IMR-90 (cell line): ENCODE measurements around the gene RBM7. TPM values are rescaled to one million over a fixed set of nuclear protein-coding genes. Genes with fewer than 3 reads are reported as not detected.

ENCODE experiments used
- polyA plus RNA-seq, 3 experiments: library from polyadenylated mRNA; depleted of rRNA; stranded (reverse); fragments of >200 nt; gene quantifications; 2 replicates each; pipeline ENCODE4 v1.2.3, GENCODE V29; 2012; ENCODE audit warnings: low replicate concordance in 1 of 3
- total RNA-seq: library from RNA; depleted of rRNA; stranded (reverse); fragments of >200 nt; gene quantifications from 2 replicates; pipeline ENCODE4 v1.2.3, GENCODE V29; 2012; rRNA removed

RBM7 gene
- total and polyA plus RNA-seq, 2 of the 4 experiments (the other 2 are of a cell fraction): 27.8 to 111 TPM

Other genes starting within 250 kb of the RBM7 start
- gene NNMT, start 104.3 kb upstream of the RBM7 start, total RNA-seq: 74.7 and 108 TPM in 2 replicates
- gene NNMT, start 104.3 kb upstream of the RBM7 start, polyA plus RNA-seq (2012; rRNA removed): 76.1 and 79.7 TPM in 2 replicates
- gene C11orf71, start 155 bp upstream of the RBM7 start, total RNA-seq: 2.3 and 3.6 TPM in 2 replicates
- gene C11orf71, start 155 bp upstream of the RBM7 start, polyA plus RNA-seq (2012; rRNA removed): 3.0 and 3.7 TPM in 2 replicates
- gene REXO2, start 38.8 kb downstream of the RBM7 start, total RNA-seq: 179 and 276 TPM in 2 replicates
- 255 and 257 TPM in 2 replicates for gene REXO2, start 38.8 kb downstream of the RBM7 start, polyA plus RNA-seq (2012; rRNA removed)
- gene NXPE1, start 159.2 kb downstream of the RBM7 start, total RNA-seq: not detected in 2 replicates
- gene NXPE1, start 159.2 kb downstream of the RBM7 start, polyA plus RNA-seq (2012; rRNA removed): not detected in 2 replicates
- not detected in 2 replicates for gene NXPE4, start 195.1 kb downstream of the RBM7 start, total RNA-seq
- gene NXPE4, start 195.1 kb downstream of the RBM7 start, polyA plus RNA-seq (2012; rRNA removed): not detected in 2 replicates